ENCODE data around the gene GARNL3.

DNA sequence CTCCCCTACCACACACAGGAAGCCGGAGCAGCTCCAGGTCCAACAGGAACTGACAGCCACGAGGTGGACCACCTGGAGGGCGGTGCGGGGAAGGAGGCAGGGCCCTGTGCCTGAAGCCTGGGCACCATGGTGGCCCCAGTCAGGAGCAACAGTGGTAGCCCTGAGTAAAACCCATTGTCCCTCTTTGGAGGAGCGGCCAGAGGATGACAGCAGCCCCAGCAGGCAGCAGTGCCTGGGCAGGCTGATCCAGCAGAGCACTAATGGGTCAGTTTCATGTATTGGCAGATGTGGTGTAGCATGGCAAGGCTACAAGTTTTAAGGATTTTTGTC is 47.7 kb upstream of the GARNL3 start:
- TF ChIP-seq, protein P1, sequence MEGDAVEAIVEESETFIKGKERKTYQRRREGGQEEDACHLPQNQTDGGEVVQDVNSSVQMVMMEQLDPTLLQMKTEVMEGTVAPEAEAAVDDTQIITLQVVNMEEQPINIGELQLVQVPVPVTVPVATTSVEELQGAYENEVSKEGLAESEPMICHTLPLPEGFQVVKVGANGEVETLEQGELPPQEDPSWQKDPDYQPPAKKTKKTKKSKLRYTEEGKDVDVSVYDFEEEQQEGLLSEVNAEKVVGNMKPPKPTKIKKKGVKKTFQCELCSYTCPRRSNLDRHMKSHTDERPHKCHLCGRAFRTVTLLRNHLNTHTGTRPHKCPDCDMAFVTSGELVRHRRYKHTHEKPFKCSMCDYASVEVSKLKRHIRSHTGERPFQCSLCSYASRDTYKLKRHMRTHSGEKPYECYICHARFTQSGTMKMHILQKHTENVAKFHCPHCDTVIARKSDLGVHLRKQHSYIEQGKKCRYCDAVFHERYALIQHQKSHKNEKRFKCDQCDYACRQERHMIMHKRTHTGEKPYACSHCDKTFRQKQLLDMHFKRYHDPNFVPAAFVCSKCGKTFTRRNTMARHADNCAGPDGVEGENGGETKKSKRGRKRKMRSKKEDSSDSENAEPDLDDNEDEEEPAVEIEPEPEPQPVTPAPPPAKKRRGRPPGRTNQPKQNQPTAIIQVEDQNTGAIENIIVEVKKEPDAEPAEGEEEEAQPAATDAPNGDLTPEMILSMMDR (conservative IDR thresholded peaks at IDR 0.05; ENCODE audit: low read depth in 2 of 2), result no peak
- no peak for TF ChIP-seq EZH2phosphoT487 (IDR thresholded peaks at IDR 0.05; ENCODE audit: unreplicated experiment)
- TF ChIP-seq EZH2 (IDR thresholded peaks at IDR 0.05; ENCODE audit: low read depth, unreplicated experiment), result no peak
- TF ChIP-seq, protein P2, sequence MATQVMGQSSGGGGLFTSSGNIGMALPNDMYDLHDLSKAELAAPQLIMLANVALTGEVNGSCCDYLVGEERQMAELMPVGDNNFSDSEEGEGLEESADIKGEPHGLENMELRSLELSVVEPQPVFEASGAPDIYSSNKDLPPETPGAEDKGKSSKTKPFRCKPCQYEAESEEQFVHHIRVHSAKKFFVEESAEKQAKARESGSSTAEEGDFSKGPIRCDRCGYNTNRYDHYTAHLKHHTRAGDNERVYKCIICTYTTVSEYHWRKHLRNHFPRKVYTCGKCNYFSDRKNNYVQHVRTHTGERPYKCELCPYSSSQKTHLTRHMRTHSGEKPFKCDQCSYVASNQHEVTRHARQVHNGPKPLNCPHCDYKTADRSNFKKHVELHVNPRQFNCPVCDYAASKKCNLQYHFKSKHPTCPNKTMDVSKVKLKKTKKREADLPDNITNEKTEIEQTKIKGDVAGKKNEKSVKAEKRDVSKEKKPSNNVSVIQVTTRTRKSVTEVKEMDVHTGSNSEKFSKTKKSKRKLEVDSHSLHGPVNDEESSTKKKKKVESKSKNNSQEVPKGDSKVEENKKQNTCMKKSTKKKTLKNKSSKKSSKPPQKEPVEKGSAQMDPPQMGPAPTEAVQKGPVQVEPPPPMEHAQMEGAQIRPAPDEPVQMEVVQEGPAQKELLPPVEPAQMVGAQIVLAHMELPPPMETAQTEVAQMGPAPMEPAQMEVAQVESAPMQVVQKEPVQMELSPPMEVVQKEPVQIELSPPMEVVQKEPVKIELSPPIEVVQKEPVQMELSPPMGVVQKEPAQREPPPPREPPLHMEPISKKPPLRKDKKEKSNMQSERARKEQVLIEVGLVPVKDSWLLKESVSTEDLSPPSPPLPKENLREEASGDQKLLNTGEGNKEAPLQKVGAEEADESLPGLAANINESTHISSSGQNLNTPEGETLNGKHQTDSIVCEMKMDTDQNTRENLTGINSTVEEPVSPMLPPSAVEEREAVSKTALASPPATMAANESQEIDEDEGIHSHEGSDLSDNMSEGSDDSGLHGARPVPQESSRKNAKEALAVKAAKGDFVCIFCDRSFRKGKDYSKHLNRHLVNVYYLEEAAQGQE (IDR thresholded peaks at IDR 0.05; ENCODE audit: unreplicated experiment), result no peak
